GM10248 (cell line): ENCODE data around the gene ITGA1.

Experiments used
- CTCF ChIA-PET: fragments of 300-600 bp; sonication (Branson Sonifier 250); formaldehyde crosslinking; extraction: SDS; loops from one replicate; lab custom pipeline; 2021; ENCODE audit warnings: antibody characterized with exemption; lab: Yijun Ruan, JAX
- POLR2A ChIA-PET: fragments of 350-650 bp; sonication (Branson Sonifier 250); formaldehyde crosslinking; extraction: SDS; loops from one replicate; lab custom pipeline; 2020; ENCODE audit warnings: antibody characterized with exemption; lab: Yijun Ruan, JAX
- DNase-seq: peaks from one replicate; pipeline ENCODE4 v3.0.0; 2012; ENCODE audit errors: extremely low spot score
- TF ChIP-seq, protein P1 (sequence below): IDR thresholded peaks from 2 replicates; pipeline ENCODE4 v1.5.1; 2012; ENCODE audit warnings: mild to moderate bottlenecking, low read depth; ENCODE audit errors: extremely low read depth, missing control alignments, control extremely low read depth

Gene ITGA1

DNA sequence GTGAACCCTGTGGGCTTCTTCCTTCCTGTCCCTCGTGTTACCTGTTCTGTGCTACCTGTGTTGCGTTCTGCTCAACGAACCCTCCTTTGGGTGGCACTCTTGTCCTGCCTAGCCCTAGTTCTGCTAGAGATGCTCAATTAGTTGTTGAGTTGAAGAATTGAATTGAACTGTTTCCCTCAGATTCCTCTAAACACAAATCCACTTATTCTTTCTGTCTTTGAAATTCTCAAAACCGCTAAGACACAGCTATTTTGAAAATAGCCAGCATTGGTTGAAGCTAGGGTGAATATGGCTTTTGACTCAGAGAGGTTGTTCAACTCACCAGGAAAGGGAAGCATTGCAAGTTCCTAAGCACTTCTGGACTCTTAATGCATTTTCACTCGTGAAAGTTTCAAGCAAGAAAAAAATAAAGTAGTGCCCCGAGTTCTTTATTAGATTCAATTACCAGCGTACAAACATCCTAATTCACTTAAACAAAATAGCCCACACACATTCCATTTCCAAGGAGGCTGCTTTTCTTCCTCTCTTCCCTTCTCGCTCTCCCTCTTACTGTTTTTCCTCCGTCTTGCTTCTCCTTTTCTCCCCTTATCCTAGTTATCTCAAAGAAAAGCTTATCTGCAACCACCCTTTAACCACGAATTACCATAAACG is 642 bp upstream of the ITGA1 start:
- POLR2A ChIA-PET: no interaction called here
- CTCF ChIA-PET: interaction anchor here (1.0 to 1.7 kb wide), 5 partner anchors 11 to 136 kb away, joined by 3 to 13 read pairs (median 4); no protein-coding TSS in a partner anchor
- DNase-seq: peak; percentile 14
- TF ChIP-seq, protein P1, sequence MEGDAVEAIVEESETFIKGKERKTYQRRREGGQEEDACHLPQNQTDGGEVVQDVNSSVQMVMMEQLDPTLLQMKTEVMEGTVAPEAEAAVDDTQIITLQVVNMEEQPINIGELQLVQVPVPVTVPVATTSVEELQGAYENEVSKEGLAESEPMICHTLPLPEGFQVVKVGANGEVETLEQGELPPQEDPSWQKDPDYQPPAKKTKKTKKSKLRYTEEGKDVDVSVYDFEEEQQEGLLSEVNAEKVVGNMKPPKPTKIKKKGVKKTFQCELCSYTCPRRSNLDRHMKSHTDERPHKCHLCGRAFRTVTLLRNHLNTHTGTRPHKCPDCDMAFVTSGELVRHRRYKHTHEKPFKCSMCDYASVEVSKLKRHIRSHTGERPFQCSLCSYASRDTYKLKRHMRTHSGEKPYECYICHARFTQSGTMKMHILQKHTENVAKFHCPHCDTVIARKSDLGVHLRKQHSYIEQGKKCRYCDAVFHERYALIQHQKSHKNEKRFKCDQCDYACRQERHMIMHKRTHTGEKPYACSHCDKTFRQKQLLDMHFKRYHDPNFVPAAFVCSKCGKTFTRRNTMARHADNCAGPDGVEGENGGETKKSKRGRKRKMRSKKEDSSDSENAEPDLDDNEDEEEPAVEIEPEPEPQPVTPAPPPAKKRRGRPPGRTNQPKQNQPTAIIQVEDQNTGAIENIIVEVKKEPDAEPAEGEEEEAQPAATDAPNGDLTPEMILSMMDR: peak; percentile 49

DNA sequence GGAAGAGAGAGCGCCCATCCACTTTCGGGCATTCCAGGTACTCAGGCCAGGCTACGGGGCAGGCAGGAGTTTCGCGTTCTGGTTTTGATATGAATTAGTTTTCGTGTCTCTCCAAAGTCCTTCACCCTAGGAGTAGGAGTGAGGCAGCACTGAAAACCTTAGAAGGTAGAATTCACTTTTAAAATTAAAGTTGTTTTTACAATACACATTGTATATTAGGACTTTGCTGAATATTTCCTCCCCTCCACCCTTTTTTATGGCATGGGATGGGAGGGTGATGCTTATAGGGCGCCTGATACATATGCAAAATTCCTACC is 747 bp downstream of the ITGA1 start:
- TF ChIP-seq, protein P1: no peak
- POLR2A ChIA-PET: no interaction called here
- no peak for DNase-seq
- CTCF ChIA-PET: interaction anchor here (0.8 to 2.1 kb wide), 6 partner anchors 10 to 127 kb away, joined by 3 to 13 read pairs (median 5); no protein-coding TSS in a partner anchor

DNA sequence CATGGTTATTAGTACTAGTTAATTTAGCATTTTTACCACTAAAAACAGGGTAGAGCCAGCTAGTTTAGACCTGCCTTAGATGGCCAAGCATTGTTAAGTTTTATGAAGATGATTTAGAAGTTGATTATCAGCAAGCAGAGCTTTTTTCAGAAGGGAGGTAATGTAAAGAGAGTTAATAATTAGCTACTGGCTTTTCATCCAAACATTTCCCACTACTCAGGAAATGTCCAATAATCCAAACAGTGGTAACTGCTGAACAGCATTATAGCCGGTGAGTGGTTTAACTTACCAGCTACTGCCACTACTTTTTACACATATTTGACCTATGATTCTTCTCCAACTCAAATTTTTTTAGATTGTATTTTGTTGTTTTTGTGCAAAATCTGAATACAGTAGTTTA is 1.7 kb downstream of the ITGA1 start:
- ChIA-PET CTCF (interaction anchor here (1.3 to 2.1 kb wide), 3 partner anchors 10 to 126 kb away, joined by 3 to 12 read pairs (median 4); no protein-coding TSS in a partner anchor), POLR2A (no interaction called here)
- DNase-seq: no peak

DNA sequence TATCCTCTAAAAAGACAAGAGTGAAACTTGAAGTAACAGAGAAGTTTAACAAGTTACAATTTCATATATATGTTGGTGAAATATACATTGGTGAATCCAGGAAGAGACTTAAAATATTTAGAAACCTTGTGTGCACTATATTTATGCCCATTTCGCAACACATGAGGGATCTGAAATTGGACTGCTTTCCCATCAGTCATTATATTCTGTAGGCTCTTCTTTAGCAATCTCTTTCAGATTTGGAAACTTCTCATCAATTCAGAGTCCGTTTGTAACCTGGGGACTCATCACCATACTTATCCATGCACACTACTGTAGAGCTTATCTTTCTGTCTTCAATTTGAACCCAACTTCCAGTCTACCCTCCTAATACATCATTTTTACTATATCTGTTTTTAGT is 2.1 kb downstream of the ITGA1 start:
- POLR2A ChIA-PET: no interaction called here
- TF ChIP-seq, protein P1: no peak
- DNase-seq: no peak
- CTCF ChIA-PET: interaction anchor here (1.3 to 2.1 kb wide), 3 partner anchors 9 to 126 kb away, joined by 3 to 12 read pairs (median 4); no protein-coding TSS in a partner anchor

More for the DNA sequence above, 1.7 kb downstream of the ITGA1 start:
- TF ChIP-seq, protein P1: no peak

DNA sequence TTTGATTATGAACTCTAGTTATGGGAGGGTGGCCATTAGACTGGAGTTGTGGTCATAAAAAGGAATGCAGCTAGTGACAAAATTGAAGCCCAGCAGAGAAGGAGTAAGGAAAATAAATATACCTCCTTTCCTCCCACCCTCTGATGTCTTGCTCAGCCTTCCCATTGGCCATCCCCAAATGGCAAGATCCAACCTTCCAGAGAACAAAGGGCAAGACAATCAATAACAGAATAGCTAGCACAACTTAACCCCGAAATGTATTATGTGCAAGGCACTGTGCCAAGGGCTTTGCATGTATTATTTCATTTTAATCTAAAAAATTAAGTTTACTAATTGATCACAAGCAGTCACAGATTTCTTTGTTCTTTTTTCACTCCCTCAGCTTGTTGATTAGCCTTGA is 3.6 kb downstream of the ITGA1 start:
- TF ChIP-seq, protein P1: no peak
- POLR2A ChIA-PET: no interaction called here
- no peak for DNase-seq
- CTCF ChIA-PET: interaction anchor here (1.7 kb wide), 1 partner anchor 124 kb away, joined by 4 read pairs; no protein-coding TSS in a partner anchor

DNA sequence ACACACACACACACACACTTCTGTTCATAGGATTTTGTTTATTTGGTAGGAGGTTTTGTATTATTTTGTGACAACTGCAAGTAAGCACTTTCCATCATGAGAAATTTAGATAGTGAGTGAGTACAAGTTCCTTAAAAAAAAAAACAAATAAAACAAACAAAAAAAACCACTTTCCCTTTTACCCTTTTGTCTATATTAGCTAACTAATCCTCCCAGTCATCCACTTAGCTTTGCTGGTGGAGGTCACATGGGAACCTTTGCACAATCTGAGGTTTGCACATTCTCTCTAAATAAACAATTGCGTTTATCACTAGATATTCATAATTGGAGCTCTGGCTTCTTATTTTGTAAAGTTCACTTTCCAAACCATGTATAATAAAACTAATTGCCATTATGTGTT is 6.8 kb downstream of the ITGA1 start:
- no peak for DNase-seq
- TF ChIP-seq, protein P1: no peak
- POLR2A ChIA-PET: no interaction called here
- CTCF ChIA-PET: interaction anchor here (1.4 kb wide), 1 partner anchor 22 kb away, joined by 3 read pairs; no protein-coding TSS in a partner anchor
